Activated T-cell treated with anti-CD3 and anti-CD28 coated beads for 48 hours (primary cell): Measurements from ENCODE around the gene CHRNA4.
"Not testable (repeated sequence)": the region's sequence is repeated elsewhere in the genome, so short reads cannot be mapped to it uniquely, and the experiment has no call there.

Experiments used
- DNase-seq: peaks from one replicate; pipeline ENCODE4 v3.0.0-alpha.2; 2020; ENCODE audit warnings: low read depth

The CHRNA4 gene

GRCh38 chr20:63397946-63398450, 36.8 kb upstream of the CHRNA4 start:
- no peak for DNase-seq

GRCh38 chr20:63397155-63397843, 36.1 kb upstream of the CHRNA4 start:
- no peak for DNase-seq

- no peak for DNase-seq
These were observed 35.2 kb upstream of the CHRNA4 start for GRCh38 chr20:63396300-63396699.

GRCh38 chr20:63395723-63396122, 34.6 kb upstream of the CHRNA4 start:
- DNase-seq = no peak

- no peak for DNase-seq
These were observed 33.8 kb upstream of the CHRNA4 start for GRCh38 chr20:63394920-63395455.

- no peak for DNase-seq
These were observed 33.1 kb upstream of the CHRNA4 start for GRCh38 chr20:63394069-63394919.

- no peak for DNase-seq
These were observed 32.4 kb upstream of the CHRNA4 start for GRCh38 chr20:63393566-63393965.

GRCh38 chr20:63392465-63393365, 31.6 kb upstream of the CHRNA4 start:
- no peak for DNase-seq

- no peak for DNase-seq
These were observed 26.8 kb upstream of the CHRNA4 start for GRCh38 chr20:63387917-63388316.

GRCh38 chr20:63387393-63387792, 26.2 kb upstream of the CHRNA4 start:
- no peak for DNase-seq

GRCh38 chr20:63386491-63386890, 25.3 kb upstream of the CHRNA4 start:
- no peak for DNase-seq

- no peak for DNase-seq
These were observed 24.7 kb upstream of the CHRNA4 start for GRCh38 chr20:63385819-63386218.

GRCh38 chr20:63384336-63384735, 23.2 kb upstream of the CHRNA4 start:
- DNase-seq = no peak

GRCh38 chr20:63383556-63383955, 22.4 kb upstream of the CHRNA4 start:
- no peak for DNase-seq

- no peak for DNase-seq
These were observed 21.6 kb upstream of the CHRNA4 start for GRCh38 chr20:63382551-63383300.

- DNase-seq = peak; percentile 31
These were observed 20.8 kb upstream of the CHRNA4 start for GRCh38 chr20:63381781-63382431.

- DNase-seq = no peak
These were observed 19.3 kb upstream of the CHRNA4 start for GRCh38 chr20:63380346-63380870.

- DNase-seq = not testable (repeated sequence)
These were observed 18.7 kb upstream of the CHRNA4 start for GRCh38 chr20:63379872-63380271.

- no peak for DNase-seq
These were observed 18.1 kb upstream of the CHRNA4 start for GRCh38 chr20:63379296-63379695.

- no peak for DNase-seq
These were observed 17.5 kb upstream of the CHRNA4 start for GRCh38 chr20:63378626-63379025.
